ENCODE results near the gene BBOX1. TPM values are rescaled to one million over a fixed set of nuclear protein-coding genes. Genes with fewer than 3 reads are reported as not detected.
"Not testable (repeated sequence)": the region's sequence is repeated elsewhere in the genome, so short reads cannot be mapped to it uniquely, and the experiment has no call there.

The BBOX1 gene
- total RNA-seq, 2 donors from 2014 or later, result not detected

GRCh38 chr11:27081056-27081455 is 40.4 kb downstream of the BBOX1 start:
- no peak for ATAC-seq (replicated peaks in 1 of 2)
- no peak overlapping the region for H3K4me3 Mint-ChIP-seq
- H3K27me3 Mint-ChIP-seq (ENCODE audit: low read depth), result no peaks in the 10 kb centered on the region
- DNase-seq, result no peak
- H3K27ac Mint-ChIP-seq, result no peak overlapping the region
- H3K9me3 Mint-ChIP-seq, result peaks cover 6 to 10% of the 10 kb centered on the region in 2 donors
- no peaks in the 10 kb centered on the region for H3K4me1 Mint-ChIP-seq (ENCODE audit: low read depth)
- no peaks in the 10 kb centered on the region for H3K36me3 Mint-ChIP-seq (ENCODE audit: insufficient read depth in 2 of 2)

GRCh38 chr11:27083241-27083640 is 42.6 kb downstream of the BBOX1 start:
- H3K4me3 Mint-ChIP-seq, result no peak overlapping the region
- ATAC-seq (replicated peaks in 1 of 2) (no peak), DNase-seq (no peak)
- no peaks in the 10 kb centered on the region for H3K4me1 Mint-ChIP-seq (ENCODE audit: low read depth)
- peaks cover 10% of the 10 kb centered on the region in 2 donors for H3K9me3 Mint-ChIP-seq
- no peaks in the 10 kb centered on the region for H3K27me3 Mint-ChIP-seq (ENCODE audit: low read depth)
- no peaks in the 10 kb centered on the region for H3K36me3 Mint-ChIP-seq (ENCODE audit: insufficient read depth in 2 of 2)
- H3K27ac Mint-ChIP-seq, result no peak overlapping the region

- no peak for DNase-seq
- H3K4me3 Mint-ChIP-seq, result no peak overlapping the region
Observed at GRCh38 chr11:27083782-27084181, 43.2 kb downstream of the BBOX1 start.

GRCh38 chr11:27084518-27084917 is 43.9 kb downstream of the BBOX1 start:
- H3K4me1 Mint-ChIP-seq (ENCODE audit: low read depth), result no peaks in the 10 kb centered on the region
- H3K4me3 Mint-ChIP-seq, result no peak overlapping the region
- no peaks in the 10 kb centered on the region for H3K36me3 Mint-ChIP-seq (ENCODE audit: insufficient read depth in 2 of 2)
- peaks cover 5 to 8% of the 10 kb centered on the region in 2 donors for H3K9me3 Mint-ChIP-seq
- H3K27me3 Mint-ChIP-seq (ENCODE audit: low read depth), result no peaks in the 10 kb centered on the region
- no peak for ATAC-seq (replicated peaks in 1 of 2)
- no peak for DNase-seq
- no peak overlapping the region for H3K27ac Mint-ChIP-seq

More at GRCh38 chr11:27083782-27084181, 43.2 kb downstream of the BBOX1 start:
- no peaks in the 10 kb centered on the region for H3K4me1 Mint-ChIP-seq (ENCODE audit: low read depth)
- no peak overlapping the region for H3K27ac Mint-ChIP-seq
- ATAC-seq (replicated peaks in 1 of 2), result no peak
- no peaks in the 10 kb centered on the region for H3K36me3 Mint-ChIP-seq (ENCODE audit: insufficient read depth in 2 of 2)
- H3K9me3 Mint-ChIP-seq, result peaks cover 6 to 8% of the 10 kb centered on the region in 2 donors
- H3K27me3 Mint-ChIP-seq (ENCODE audit: low read depth), result no peaks in the 10 kb centered on the region

- Mint-ChIP-seq H3K27ac (no peak overlapping the region), H3K4me3 (no peak overlapping the region), H3K27me3 (ENCODE audit: low read depth) (no peaks in the 10 kb centered on the region), H3K4me1 (ENCODE audit: low read depth) (no peaks in the 10 kb centered on the region), H3K9me3 (peaks cover 5 to 6% of the 10 kb centered on the region in 2 donors), H3K36me3 (ENCODE audit: insufficient read depth in 2 of 2) (no peaks in the 10 kb centered on the region)
- DNase-seq (no peak), ATAC-seq (replicated peaks in 1 of 2) (no peak)
Observed at GRCh38 chr11:27085111-27085510, 44.5 kb downstream of the BBOX1 start.

GRCh38 chr11:27085605-27086004 is 45.0 kb downstream of the BBOX1 start:
- no peaks in the 10 kb centered on the region for H3K36me3 Mint-ChIP-seq (ENCODE audit: insufficient read depth in 2 of 2)
- no peak overlapping the region for H3K27ac Mint-ChIP-seq
- peaks cover 7 to 9% of the 10 kb centered on the region in 2 donors for H3K9me3 Mint-ChIP-seq
- DNase-seq, result no peak
- no peaks in the 10 kb centered on the region for H3K27me3 Mint-ChIP-seq (ENCODE audit: low read depth)
- no peak overlapping the region for H3K4me3 Mint-ChIP-seq
- ATAC-seq (replicated peaks in 1 of 2), result no peak
- H3K4me1 Mint-ChIP-seq (ENCODE audit: low read depth), result no peaks in the 10 kb centered on the region

- H3K4me1 Mint-ChIP-seq (ENCODE audit: low read depth), result no peaks in the 10 kb centered on the region
- peaks cover 8 to 9% of the 10 kb centered on the region in 2 donors for H3K9me3 Mint-ChIP-seq
- no peaks in the 10 kb centered on the region for H3K27me3 Mint-ChIP-seq (ENCODE audit: low read depth)
- ATAC-seq (replicated peaks in 1 of 2) (no peak), DNase-seq (no peak)
- no peak overlapping the region for H3K4me3 Mint-ChIP-seq
- no peak overlapping the region for H3K27ac Mint-ChIP-seq
- H3K36me3 Mint-ChIP-seq (ENCODE audit: insufficient read depth in 2 of 2), result no peaks in the 10 kb centered on the region
Observed at GRCh38 chr11:27087432-27087831, 46.8 kb downstream of the BBOX1 start.

GRCh38 chr11:27088353-27088752 is 47.7 kb downstream of the BBOX1 start:
- H3K9me3 Mint-ChIP-seq, result peaks cover 10 to 11% of the 10 kb centered on the region in 2 donors
- H3K36me3 Mint-ChIP-seq (ENCODE audit: insufficient read depth in 2 of 2), result no peaks in the 10 kb centered on the region

GRCh38 chr11:27089746-27090145 is 49.1 kb downstream of the BBOX1 start:
- no peak overlapping the region for H3K27ac Mint-ChIP-seq
- no peaks in the 10 kb centered on the region for H3K4me1 Mint-ChIP-seq (ENCODE audit: low read depth)
- no peaks in the 10 kb centered on the region for H3K27me3 Mint-ChIP-seq (ENCODE audit: low read depth)
- H3K4me3 Mint-ChIP-seq, result no peak overlapping the region
- no peak for ATAC-seq (replicated peaks in 1 of 2)
- no peaks in the 10 kb centered on the region for H3K36me3 Mint-ChIP-seq (ENCODE audit: insufficient read depth in 2 of 2)
- no peak for DNase-seq
- H3K9me3 Mint-ChIP-seq, result peaks cover 10 to 11% of the 10 kb centered on the region in 2 donors

More at GRCh38 chr11:27088353-27088752, 47.7 kb downstream of the BBOX1 start:
- Mint-ChIP-seq H3K27ac (no peak overlapping the region), H3K4me1 (ENCODE audit: low read depth) (no peaks in the 10 kb centered on the region), H3K4me3 (no peak overlapping the region), H3K27me3 (ENCODE audit: low read depth) (no peaks in the 10 kb centered on the region)
- no peak for ATAC-seq (replicated peaks in 1 of 2)
- DNase-seq, result no peak

GRCh38 chr11:27090357-27090948 is 49.8 kb downstream of the BBOX1 start:
- not testable (repeated sequence) for H3K4me3 Mint-ChIP-seq; H3K36me3 Mint-ChIP-seq (ENCODE audit: insufficient read depth in 2 of 2); H3K4me1 Mint-ChIP-seq (ENCODE audit: low read depth)

GRCh38 chr11:27094120-27094519 is 53.5 kb downstream of the BBOX1 start:
- H3K27ac Mint-ChIP-seq, result no peak overlapping the region
- no peak overlapping the region for H3K4me3 Mint-ChIP-seq
- ATAC-seq (replicated peaks in 1 of 2) (no peak), DNase-seq (no peak)
- H3K9me3 Mint-ChIP-seq, result peaks cover 8 to 10% of the 10 kb centered on the region in 2 donors
- no peaks in the 10 kb centered on the region for H3K36me3 Mint-ChIP-seq (ENCODE audit: insufficient read depth in 2 of 2)
- no peaks in the 10 kb centered on the region for H3K27me3 Mint-ChIP-seq (ENCODE audit: low read depth)
- no peaks in the 10 kb centered on the region for H3K4me1 Mint-ChIP-seq (ENCODE audit: low read depth)

More at GRCh38 chr11:27090357-27090948, 49.8 kb downstream of the BBOX1 start:
- H3K27me3 Mint-ChIP-seq (ENCODE audit: low read depth); ATAC-seq (replicated peaks in 1 of 2); H3K27ac Mint-ChIP-seq; DNase-seq: not testable (repeated sequence)
- peaks cover 10% of the 10 kb centered on the region in 2 donors for H3K9me3 Mint-ChIP-seq

- Mint-ChIP-seq H3K27ac (no peak overlapping the region), H3K9me3 (peaks cover 8 to 10% of the 10 kb centered on the region in 2 donors), H3K4me1 (ENCODE audit: low read depth) (no peaks in the 10 kb centered on the region), H3K36me3 (ENCODE audit: insufficient read depth in 2 of 2) (no peaks in the 10 kb centered on the region), H3K4me3 (no peak overlapping the region), H3K27me3 (ENCODE audit: low read depth) (no peaks in the 10 kb centered on the region)
- DNase-seq (no peak), ATAC-seq (replicated peaks in 1 of 2) (no peak)
Observed at GRCh38 chr11:27095059-27095458, 54.4 kb downstream of the BBOX1 start.

GRCh38 chr11:27095887-27096286 is 55.3 kb downstream of the BBOX1 start:
- Mint-ChIP-seq H3K36me3 (ENCODE audit: insufficient read depth in 2 of 2) (no peaks in the 10 kb centered on the region), H3K4me3 (no peak overlapping the region), H3K9me3 (peaks cover 5 to 6% of the 10 kb centered on the region in 2 donors), H3K27me3 (ENCODE audit: low read depth) (no peaks in the 10 kb centered on the region), H3K27ac (no peak overlapping the region), H3K4me1 (ENCODE audit: low read depth) (no peaks in the 10 kb centered on the region)
- DNase-seq, result no peak
- ATAC-seq (replicated peaks in 1 of 2), result no peak

GRCh38 chr11:27097551-27097950 is 56.9 kb downstream of the BBOX1 start:
- no peaks in the 10 kb centered on the region for H3K36me3 Mint-ChIP-seq (ENCODE audit: insufficient read depth in 2 of 2)
- no peak for DNase-seq
- no peak overlapping the region for H3K4me3 Mint-ChIP-seq

More at GRCh38 chr11:27097551-27097950, 56.9 kb downstream of the BBOX1 start:
- Mint-ChIP-seq H3K27me3 (ENCODE audit: low read depth) (no peaks in the 10 kb centered on the region), H3K27ac (no peak overlapping the region), H3K4me1 (ENCODE audit: low read depth) (no peaks in the 10 kb centered on the region), H3K9me3 (peaks cover 5% of the 10 kb centered on the region in 2 donors)
- ATAC-seq (replicated peaks in 1 of 2), result no peak
